ENCODE results near the gene HS6ST2. TPM values are rescaled to one million over a fixed set of nuclear protein-coding genes. Genes with fewer than 3 reads are reported as not detected.

The HS6ST2 gene
- total RNA-seq, 1 donor from 2014 or later = 1.1 TPM

DNA sequence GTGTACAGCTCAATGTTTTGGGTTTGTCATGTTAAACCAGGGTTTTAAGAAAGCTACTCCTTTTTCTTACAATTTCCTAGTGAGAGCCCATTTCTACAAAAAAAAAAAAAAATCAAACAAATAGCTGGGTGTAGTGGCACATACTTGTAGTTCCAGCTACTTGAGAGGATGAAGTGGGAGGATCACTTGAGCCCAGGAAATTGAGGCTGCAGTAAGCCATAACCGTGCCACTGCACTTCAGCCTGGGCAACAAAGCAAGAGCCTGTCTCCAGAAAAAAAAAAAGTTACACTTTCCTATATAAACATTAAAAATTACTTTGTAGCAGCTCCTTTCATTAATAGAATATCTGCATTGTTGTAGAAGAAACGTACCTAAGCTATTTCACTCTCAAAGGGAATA, 166.7 kb downstream of the HS6ST2 start:
- Mint-ChIP-seq H3K4me1 (ENCODE audit: low read depth) (no peaks in the 10 kb centered on the region), H3K4me3 (no peak overlapping the region), H3K27ac (no peak overlapping the region), H3K9me3 (no peaks in the 10 kb centered on the region), H3K27me3 (ENCODE audit: insufficient read depth) (no peaks in the 10 kb centered on the region), H3K36me3 (ENCODE audit: low read depth) (no peaks in the 10 kb centered on the region)
- intact Hi-C loops (cut with micrococcal nuclease) = no loop called here
- no peak for DNase-seq (ENCODE audit: low spot score)

DNA sequence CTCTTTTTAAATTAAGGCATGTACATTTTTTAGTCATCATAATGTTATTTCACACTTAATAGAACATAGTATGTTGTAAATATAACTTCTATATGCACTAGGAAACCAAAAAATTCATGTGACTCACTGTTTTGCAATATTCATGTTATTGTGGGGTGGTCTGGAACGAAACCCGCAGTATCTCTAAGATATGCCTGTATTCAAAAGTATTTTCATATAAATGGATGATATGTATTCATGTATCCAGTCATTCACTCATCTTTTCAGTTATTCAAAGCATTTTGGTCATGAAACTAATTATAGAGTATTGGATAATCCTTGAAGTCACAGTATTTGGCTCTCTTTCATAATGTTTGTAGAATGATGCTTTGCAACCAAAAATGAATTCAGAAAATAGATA, 168.1 kb downstream of the HS6ST2 start:
- no peaks in the 10 kb centered on the region for H3K36me3 Mint-ChIP-seq (ENCODE audit: low read depth)
- H3K27me3 Mint-ChIP-seq (ENCODE audit: insufficient read depth) = no peaks in the 10 kb centered on the region

GRCh38 chrX:132786217-132786616, 172.2 kb downstream of the HS6ST2 start:
- Mint-ChIP-seq H3K9me3 (no peaks in the 10 kb centered on the region), H3K27ac (no peak overlapping the region), H3K4me1 (ENCODE audit: low read depth) (no peaks in the 10 kb centered on the region), H3K4me3 (no peak overlapping the region), H3K36me3 (ENCODE audit: low read depth) (no peaks in the 10 kb centered on the region), H3K27me3 (ENCODE audit: insufficient read depth) (no peaks in the 10 kb centered on the region)
- intact Hi-C loops (cut with micrococcal nuclease) = no loop called here
- no peak for DNase-seq (ENCODE audit: low spot score)

More for the DNA sequence above, 168.1 kb downstream of the HS6ST2 start:
- H3K4me1 Mint-ChIP-seq (ENCODE audit: low read depth) = no peaks in the 10 kb centered on the region
- no peak overlapping the region for H3K4me3 Mint-ChIP-seq
- no peak for DNase-seq (ENCODE audit: low spot score)
- no peak overlapping the region for H3K27ac Mint-ChIP-seq
- intact Hi-C loops (cut with micrococcal nuclease) = no loop called here
- no peaks in the 10 kb centered on the region for H3K9me3 Mint-ChIP-seq

DNA sequence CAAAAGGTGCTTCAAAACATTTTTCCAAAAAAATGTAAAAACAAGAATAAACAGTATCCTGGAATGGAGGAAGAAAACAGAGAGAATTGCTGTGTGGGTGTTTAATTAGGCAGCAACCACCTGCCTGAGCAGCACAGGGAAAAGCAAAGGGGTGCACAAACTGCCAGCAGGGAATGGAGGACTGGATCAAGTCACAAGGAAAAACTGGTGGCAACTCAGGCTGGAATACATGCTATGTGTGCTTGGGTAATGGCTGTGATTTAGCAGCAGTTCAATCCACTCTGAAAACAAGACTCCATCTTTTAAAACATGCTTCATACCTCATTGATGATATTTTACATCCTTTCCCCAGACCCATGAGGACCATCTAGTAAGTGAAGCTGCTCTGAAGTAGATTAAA, 179.5 kb downstream of the HS6ST2 start:
- no peaks in the 10 kb centered on the region for H3K9me3 Mint-ChIP-seq
- DNase-seq (ENCODE audit: low spot score) = no peak
- H3K36me3 Mint-ChIP-seq (ENCODE audit: low read depth) = no peaks in the 10 kb centered on the region
- intact Hi-C loops (cut with micrococcal nuclease) = loop anchor here (5.0 to 10.0 kb wide), 4 partner anchors 42 to 1396 kb away; partner anchors contain the start of genes HS6ST2 and RAP2C
- H3K4me1 Mint-ChIP-seq (ENCODE audit: low read depth) = peaks cover 19% of the 10 kb centered on the region
- no peak overlapping the region for H3K27ac Mint-ChIP-seq
- no peak overlapping the region for H3K4me3 Mint-ChIP-seq
- H3K27me3 Mint-ChIP-seq (ENCODE audit: insufficient read depth) = no peaks in the 10 kb centered on the region

GRCh38 chrX:132776486-132777210, 181.8 kb downstream of the HS6ST2 start:
- intact Hi-C loops (cut with micrococcal nuclease) = loop anchor here (5.0 to 10.0 kb wide), 4 partner anchors 39 to 1398 kb away; partner anchors contain the start of genes HS6ST2 and RAP2C
- Mint-ChIP-seq H3K27me3 (ENCODE audit: insufficient read depth) (no peaks in the 10 kb centered on the region), H3K4me1 (ENCODE audit: low read depth) (peaks cover 19% of the 10 kb centered on the region), H3K36me3 (ENCODE audit: low read depth) (no peaks in the 10 kb centered on the region), H3K27ac (no peak overlapping the region), H3K9me3 (no peaks in the 10 kb centered on the region), H3K4me3 (no peak overlapping the region)
- DNase-seq (ENCODE audit: low spot score) = no peak

DNA sequence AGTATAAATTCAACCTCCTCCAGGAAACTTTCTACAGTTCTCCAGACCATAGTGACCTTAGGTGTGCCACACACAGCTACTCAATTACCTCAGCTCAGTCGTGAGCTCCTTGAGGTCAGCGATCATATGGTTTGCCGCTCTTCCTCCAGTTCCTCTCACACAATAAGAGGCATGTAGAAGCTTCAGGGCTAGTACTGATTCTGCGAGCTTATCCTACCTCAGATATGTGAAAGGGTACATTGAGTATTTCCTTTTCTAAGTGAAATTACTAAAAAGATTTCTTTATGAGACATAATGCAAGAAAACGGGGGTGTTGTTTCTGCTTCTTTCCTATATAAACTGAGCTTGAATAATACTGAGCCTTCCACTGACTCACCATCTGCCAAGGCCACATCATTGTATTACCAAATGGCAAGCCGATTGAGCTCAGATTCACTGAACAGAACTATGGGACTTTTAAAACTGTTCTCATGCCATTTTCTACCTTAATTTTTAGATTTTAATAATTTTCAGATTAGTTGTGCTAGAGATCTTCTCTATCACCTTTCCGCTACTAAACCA, 183.1 kb downstream of the HS6ST2 start:
- Mint-ChIP-seq H3K27me3 (ENCODE audit: insufficient read depth) (no peaks in the 10 kb centered on the region), H3K9me3 (no peaks in the 10 kb centered on the region), H3K27ac (peak overlapping the region; percentile 80), H3K4me3 (no peak overlapping the region), H3K36me3 (ENCODE audit: low read depth) (no peaks in the 10 kb centered on the region), H3K4me1 (ENCODE audit: low read depth) (peaks cover 19% of the 10 kb centered on the region)
- DNase-seq (ENCODE audit: low spot score) = no peak
- intact Hi-C loops (cut with micrococcal nuclease) = loop anchor here (1.0 to 10.0 kb wide), 6 partner anchors 25 to 1399 kb away; partner anchors contain the start of genes HS6ST2 and RAP2C

DNA sequence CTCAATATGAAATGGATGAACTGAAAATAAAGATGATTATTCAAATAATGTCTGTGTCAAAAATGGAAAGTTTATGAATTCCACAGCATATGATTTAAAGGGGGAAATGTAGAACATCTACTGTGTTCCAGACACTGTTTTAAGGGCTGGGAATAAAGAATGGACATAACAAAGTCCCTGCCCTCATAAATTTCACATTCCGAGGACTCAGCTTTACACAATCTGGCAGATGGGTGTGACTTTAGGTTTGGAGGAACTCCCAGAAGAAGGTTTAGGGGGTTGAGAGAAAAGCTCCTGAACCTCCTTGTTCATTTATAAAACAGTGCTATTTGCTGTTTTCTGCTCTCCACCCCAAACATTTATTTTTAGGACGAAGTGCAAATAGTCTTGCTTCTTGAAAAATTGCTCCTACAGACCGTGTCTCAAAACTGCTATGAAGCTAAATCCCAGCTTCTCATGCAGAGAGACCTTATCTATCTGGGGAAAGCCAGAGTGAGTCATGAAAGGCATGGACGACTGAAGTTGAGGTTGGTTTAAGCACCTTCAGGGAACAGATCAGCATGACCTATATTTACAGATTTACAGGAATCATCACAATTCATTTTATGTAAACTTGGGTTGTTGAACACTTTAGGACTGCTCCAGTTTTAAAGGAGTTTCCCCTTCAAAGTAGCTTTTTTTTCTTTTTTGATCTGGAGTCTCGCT, 184.3 kb downstream of the HS6ST2 start:
- H3K9me3 Mint-ChIP-seq = no peaks in the 10 kb centered on the region
- H3K27me3 Mint-ChIP-seq (ENCODE audit: insufficient read depth) = no peaks in the 10 kb centered on the region
- H3K27ac Mint-ChIP-seq = no peak overlapping the region
- H3K36me3 Mint-ChIP-seq (ENCODE audit: low read depth) = no peaks in the 10 kb centered on the region
- peaks cover 19% of the 10 kb centered on the region for H3K4me1 Mint-ChIP-seq (ENCODE audit: low read depth)
- no peak for DNase-seq (ENCODE audit: low spot score)
- intact Hi-C loops (cut with micrococcal nuclease) = loop anchor here (2.0 to 10.0 kb wide), 3 partner anchors 23 to 1401 kb away; partner anchors contain the start of gene HS6ST2
- no peak overlapping the region for H3K4me3 Mint-ChIP-seq

- DNase-seq (ENCODE audit: low spot score) = no peak
- Mint-ChIP-seq H3K9me3 (no peaks in the 10 kb centered on the region), H3K27me3 (ENCODE audit: insufficient read depth) (no peaks in the 10 kb centered on the region), H3K36me3 (ENCODE audit: low read depth) (no peaks in the 10 kb centered on the region), H3K27ac (no peak overlapping the region), H3K4me1 (ENCODE audit: low read depth) (no peaks in the 10 kb centered on the region), H3K4me3 (no peak overlapping the region)
- intact Hi-C loops (cut with micrococcal nuclease) = loop anchor here (10.0 kb wide), 2 partner anchors 185 to 1405 kb away; partner anchors contain the start of gene HS6ST2
These were observed 188.8 kb downstream of the HS6ST2 start for GRCh38 chrX:132769609-132770008.

GRCh38 chrX:132766452-132766851, 192.0 kb downstream of the HS6ST2 start:
- Mint-ChIP-seq H3K9me3 (no peaks in the 10 kb centered on the region), H3K27me3 (ENCODE audit: insufficient read depth) (no peaks in the 10 kb centered on the region), H3K4me3 (no peak overlapping the region), H3K4me1 (ENCODE audit: low read depth) (no peaks in the 10 kb centered on the region), H3K36me3 (ENCODE audit: low read depth) (no peaks in the 10 kb centered on the region), H3K27ac (no peak overlapping the region)
- DNase-seq (ENCODE audit: low spot score) = no peak
- intact Hi-C loops (cut with micrococcal nuclease) = no loop called here

- no peak for DNase-seq (ENCODE audit: low spot score)
- H3K36me3 Mint-ChIP-seq (ENCODE audit: low read depth) = peaks cover 2% of the 10 kb centered on the region
- no peak overlapping the region for H3K4me3 Mint-ChIP-seq
- H3K4me1 Mint-ChIP-seq (ENCODE audit: low read depth) = no peaks in the 10 kb centered on the region
- H3K9me3 Mint-ChIP-seq = no peaks in the 10 kb centered on the region
- intact Hi-C loops (cut with micrococcal nuclease) = no loop called here
- no peaks in the 10 kb centered on the region for H3K27me3 Mint-ChIP-seq (ENCODE audit: insufficient read depth)
- H3K27ac Mint-ChIP-seq = no peak overlapping the region
These were observed 194.9 kb downstream of the HS6ST2 start for GRCh38 chrX:132763528-132763927.

GRCh38 chrX:132758759-132759158, 199.7 kb downstream of the HS6ST2 start:
- H3K36me3 Mint-ChIP-seq (ENCODE audit: low read depth) = peaks cover 2% of the 10 kb centered on the region
- H3K4me3 Mint-ChIP-seq = no peak overlapping the region
- no peaks in the 10 kb centered on the region for H3K9me3 Mint-ChIP-seq
- H3K27me3 Mint-ChIP-seq (ENCODE audit: insufficient read depth) = no peaks in the 10 kb centered on the region
- H3K4me1 Mint-ChIP-seq (ENCODE audit: low read depth) = no peaks in the 10 kb centered on the region
- no peak for DNase-seq (ENCODE audit: low spot score)
- intact Hi-C loops (cut with micrococcal nuclease) = loop anchor here (5.0 kb wide), 1 partner anchor 99 kb away; no protein-coding TSS in a partner anchor
- no peak overlapping the region for H3K27ac Mint-ChIP-seq

DNA sequence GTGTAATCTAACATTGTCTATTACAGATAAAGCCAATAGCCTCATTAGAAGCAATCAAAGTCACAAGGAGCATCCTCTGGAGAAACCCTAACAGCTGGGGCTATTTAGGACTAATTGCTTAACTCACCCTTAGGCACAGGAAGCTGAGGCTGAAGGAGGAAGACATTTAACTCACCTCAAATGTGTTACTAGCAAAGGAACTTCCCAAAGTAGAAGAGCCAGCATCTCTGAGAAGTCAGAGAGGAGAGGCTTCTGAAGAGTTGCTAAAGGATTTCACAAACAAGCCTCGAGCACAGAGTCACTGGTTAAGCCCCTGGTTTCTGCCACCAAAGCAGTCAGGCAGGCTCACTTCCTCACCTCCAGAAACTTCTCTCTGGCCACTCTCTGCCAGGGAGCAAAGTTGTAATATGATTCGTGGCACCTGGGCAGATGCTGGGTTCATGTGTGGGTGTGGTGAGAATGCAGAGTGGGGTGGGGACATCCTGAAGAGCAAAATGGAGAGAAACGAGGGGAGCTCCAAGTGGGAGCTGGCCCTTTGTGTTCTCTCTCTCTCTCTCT, 201.3 kb downstream of the HS6ST2 start:
- no peaks in the 10 kb centered on the region for H3K27me3 Mint-ChIP-seq (ENCODE audit: insufficient read depth)
- no peaks in the 10 kb centered on the region for H3K4me1 Mint-ChIP-seq (ENCODE audit: low read depth)
- peaks cover 2% of the 10 kb centered on the region for H3K36me3 Mint-ChIP-seq (ENCODE audit: low read depth)
- intact Hi-C loops (cut with micrococcal nuclease) = loop anchor here (5.0 kb wide), 1 partner anchor 100 kb away; no protein-coding TSS in a partner anchor
- no peak for DNase-seq (ENCODE audit: low spot score)
- H3K9me3 Mint-ChIP-seq = no peaks in the 10 kb centered on the region
- H3K4me3 Mint-ChIP-seq = no peak overlapping the region
- H3K27ac Mint-ChIP-seq = no peak overlapping the region

All from activated T-helper 1 cell treated with anti-CD3 and anti-CD28 coated beads, Interleukin-12 subunit alpha, Interleukin-12 subunit beta, Interleukin-2, Interleukin-4 antibody, amounts not matched to agents 30 ng/mL and 10 ng/mL and 1 ng/mL, durations not matched to agents 14 hours and 24 hours and 36 hours (primary cell).